Measurements from ENCODE around the gene GUCD1.
"Not testable (repeated sequence)": the region's sequence is repeated elsewhere in the genome, so short reads cannot be mapped to it uniquely, and the experiment has no call there.

GUCD1 gene

GRCh38 chr22:24530968-24531367, 24.0 kb downstream of the GUCD1 start:
- H3K36me3 ChIP-seq (ENCODE audit: control insufficient read depth in 2 of 2, insufficient read depth in 2 of 2, low read length in 2 of 2); H3K9ac ChIP-seq (ENCODE audit: low read depth in 1 of 2, low read length in 2 of 2); H3K4me3 ChIP-seq (ENCODE audit: low read length in 2 of 2); H3K9me3 ChIP-seq (ENCODE audit: control insufficient read depth in 2 of 2, low read length in 2 of 2); H3K4me1 ChIP-seq (ENCODE audit: control insufficient read depth in 2 of 2, insufficient read depth in 2 of 2, low read length in 2 of 2); H3K27me3 ChIP-seq (ENCODE audit: control insufficient read depth in 2 of 2, insufficient read depth in 2 of 2, low read length in 2 of 2); H3K27ac ChIP-seq (ENCODE audit: low read depth in 2 of 2, low read length in 2 of 2): not testable (repeated sequence)

DNA sequence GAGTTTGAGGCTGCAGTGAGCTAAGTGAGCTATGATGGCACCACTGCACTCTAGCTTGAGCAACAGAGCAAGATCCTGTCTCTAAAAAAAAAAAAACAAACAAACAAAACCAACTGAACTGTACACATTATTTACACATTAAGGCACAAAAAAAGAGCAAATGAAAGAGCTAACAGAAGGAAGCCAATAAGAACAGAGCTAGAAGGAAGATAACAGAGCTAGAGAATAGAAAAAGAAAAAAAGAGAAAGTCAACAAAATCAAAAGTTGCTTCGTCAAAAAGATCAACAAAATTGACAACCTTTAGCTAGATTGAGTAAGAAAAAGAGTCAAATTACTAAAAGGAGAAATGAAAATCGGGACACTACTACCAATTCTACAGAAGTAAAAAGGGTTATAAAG, 25.0 kb downstream of the GUCD1 start:
- Histone ChIP-seq H3K27ac (ENCODE audit: low read depth in 2 of 2, low read length in 2 of 2) (no peak overlapping the region), H3K4me1 (ENCODE audit: control insufficient read depth in 2 of 2, insufficient read depth in 2 of 2, low read length in 2 of 2) (peaks cover 0 to 6% of the 10 kb centered on the region in 2 donors), H3K4me3 (ENCODE audit: low read length in 2 of 2) (no peak overlapping the region), H3K9me3 (ENCODE audit: control insufficient read depth in 2 of 2, low read length in 2 of 2) (no peaks in the 10 kb centered on the region), H3K9ac (ENCODE audit: low read depth in 1 of 2, low read length in 2 of 2) (no peak overlapping the region), H3K36me3 (ENCODE audit: control insufficient read depth in 2 of 2, insufficient read depth in 2 of 2, low read length in 2 of 2) (no peaks in the 10 kb centered on the region), H3K27me3 (ENCODE audit: control insufficient read depth in 2 of 2, insufficient read depth in 2 of 2, low read length in 2 of 2) (no peaks in the 10 kb centered on the region)

GRCh38 chr22:24526191-24526590, 28.7 kb downstream of the GUCD1 start:
- Histone ChIP-seq H3K36me3 (ENCODE audit: control insufficient read depth in 2 of 2, insufficient read depth in 2 of 2, low read length in 2 of 2) (no peaks in the 10 kb centered on the region), H3K4me1 (ENCODE audit: control insufficient read depth in 2 of 2, insufficient read depth in 2 of 2, low read length in 2 of 2) (peaks cover 7 to 8% of the 10 kb centered on the region in 2 donors), H3K9ac (ENCODE audit: low read depth in 1 of 2, low read length in 2 of 2) (no peak overlapping the region), H3K9me3 (ENCODE audit: control insufficient read depth in 2 of 2, low read length in 2 of 2) (no peaks in the 10 kb centered on the region), H3K27me3 (ENCODE audit: control insufficient read depth in 2 of 2, insufficient read depth in 2 of 2, low read length in 2 of 2) (no peaks in the 10 kb centered on the region), H3K27ac (ENCODE audit: low read depth in 2 of 2, low read length in 2 of 2) (no peak overlapping the region), H3K4me3 (ENCODE audit: low read length in 2 of 2) (no peak overlapping the region)

DNA sequence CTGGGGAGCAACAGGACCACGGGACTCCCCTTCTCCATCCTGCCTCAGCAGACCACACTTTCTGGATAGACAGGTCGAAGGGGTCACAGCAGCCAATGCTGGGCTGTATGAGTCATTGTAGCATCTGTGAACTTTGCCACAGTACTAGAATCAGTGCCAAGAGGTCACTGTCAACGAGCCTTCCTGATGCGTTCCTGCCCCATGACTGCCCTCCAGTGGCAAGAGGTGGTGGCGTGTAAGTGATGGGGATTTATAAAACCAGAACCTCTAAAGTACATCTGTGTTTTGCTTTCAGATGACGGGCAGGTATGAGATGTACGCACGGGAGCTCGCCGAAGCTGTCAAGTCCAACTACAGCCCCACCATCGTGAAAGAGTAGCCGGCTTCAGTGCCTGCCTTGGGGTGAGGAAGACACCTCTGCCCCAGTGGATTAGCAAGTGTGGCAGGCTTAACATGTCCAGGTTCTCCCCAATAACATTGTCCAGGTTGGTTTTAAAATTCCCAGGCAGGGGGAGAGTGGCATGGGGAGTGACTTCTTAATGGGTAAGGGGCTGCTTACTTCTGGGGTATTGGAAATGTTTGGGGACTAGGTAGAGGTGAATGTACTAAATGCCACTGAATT, 29.4 kb downstream of the GUCD1 start:
- no peaks in the 10 kb centered on the region for H3K9me3 ChIP-seq (ENCODE audit: control insufficient read depth in 2 of 2, low read length in 2 of 2)
- H3K4me3 ChIP-seq (ENCODE audit: low read length in 2 of 2) = no peak overlapping the region
- no peaks in the 10 kb centered on the region for H3K36me3 ChIP-seq (ENCODE audit: control insufficient read depth in 2 of 2, insufficient read depth in 2 of 2, low read length in 2 of 2)
- peaks cover 7 to 8% of the 10 kb centered on the region in 2 donors for H3K4me1 ChIP-seq (ENCODE audit: control insufficient read depth in 2 of 2, insufficient read depth in 2 of 2, low read length in 2 of 2)
- H3K9ac ChIP-seq (ENCODE audit: low read depth in 1 of 2, low read length in 2 of 2) = no peak overlapping the region
- H3K27ac ChIP-seq (ENCODE audit: low read depth in 2 of 2, low read length in 2 of 2) = no peak overlapping the region
- H3K27me3 ChIP-seq (ENCODE audit: control insufficient read depth in 2 of 2, insufficient read depth in 2 of 2, low read length in 2 of 2) = no peaks in the 10 kb centered on the region

GRCh38 chr22:24523873-24524272, 31.1 kb downstream of the GUCD1 start:
- Histone ChIP-seq H3K27ac (ENCODE audit: low read depth in 2 of 2, low read length in 2 of 2) (no peak overlapping the region), H3K36me3 (ENCODE audit: control insufficient read depth in 2 of 2, insufficient read depth in 2 of 2, low read length in 2 of 2) (no peaks in the 10 kb centered on the region), H3K4me1 (ENCODE audit: control insufficient read depth in 2 of 2, insufficient read depth in 2 of 2, low read length in 2 of 2) (peaks cover 7 to 8% of the 10 kb centered on the region in 2 donors), H3K9ac (ENCODE audit: low read depth in 1 of 2, low read length in 2 of 2) (no peak overlapping the region), H3K27me3 (ENCODE audit: control insufficient read depth in 2 of 2, insufficient read depth in 2 of 2, low read length in 2 of 2) (peaks cover 0 to 2% of the 10 kb centered on the region in 2 donors), H3K4me3 (ENCODE audit: low read length in 2 of 2) (no peak overlapping the region), H3K9me3 (ENCODE audit: control insufficient read depth in 2 of 2, low read length in 2 of 2) (no peaks in the 10 kb centered on the region)

GRCh38 chr22:24521791-24522245, 33.1 kb downstream of the GUCD1 start:
- peak overlapping the region in 1 of 2 donors; percentile 41 for H3K9ac ChIP-seq (ENCODE audit: low read depth in 1 of 2, low read length in 2 of 2)
- H3K27ac ChIP-seq (ENCODE audit: low read depth in 2 of 2, low read length in 2 of 2) = no peak overlapping the region
- no peaks in the 10 kb centered on the region for H3K9me3 ChIP-seq (ENCODE audit: control insufficient read depth in 2 of 2, low read length in 2 of 2)
- H3K36me3 ChIP-seq (ENCODE audit: control insufficient read depth in 2 of 2, insufficient read depth in 2 of 2, low read length in 2 of 2) = no peaks in the 10 kb centered on the region
- H3K27me3 ChIP-seq (ENCODE audit: control insufficient read depth in 2 of 2, insufficient read depth in 2 of 2, low read length in 2 of 2) = peaks cover 0 to 2% of the 10 kb centered on the region in 2 donors
- peaks cover 7 to 8% of the 10 kb centered on the region in 2 donors for H3K4me1 ChIP-seq (ENCODE audit: control insufficient read depth in 2 of 2, insufficient read depth in 2 of 2, low read length in 2 of 2)
- no peak overlapping the region for H3K4me3 ChIP-seq (ENCODE audit: low read length in 2 of 2)

DNA sequence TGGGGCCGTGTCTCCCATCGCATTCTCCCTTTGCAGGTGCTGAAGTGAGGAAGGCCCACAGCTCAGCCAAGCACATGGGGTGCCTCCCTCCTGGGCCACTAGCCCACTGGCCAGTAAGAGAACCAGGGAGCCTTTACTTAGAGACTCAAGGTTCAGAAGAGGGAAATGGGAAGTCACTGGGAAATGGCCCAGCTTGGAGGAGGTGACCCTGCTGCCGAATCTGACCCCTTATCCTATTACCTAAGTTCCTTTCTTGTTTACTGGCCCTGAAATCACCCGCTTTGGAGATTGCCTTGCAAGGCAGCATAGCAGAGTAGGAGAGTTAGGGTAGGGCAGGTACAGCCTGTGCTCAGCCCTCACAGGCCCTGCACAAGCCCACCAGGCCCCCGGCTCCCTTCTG, 35.4 kb downstream of the GUCD1 start:
- peaks cover 13% of the 10 kb centered on the region in 2 donors for H3K4me1 ChIP-seq (ENCODE audit: control insufficient read depth in 2 of 2, insufficient read depth in 2 of 2, low read length in 2 of 2)
- H3K27ac ChIP-seq (ENCODE audit: low read depth in 2 of 2, low read length in 2 of 2) = no peak overlapping the region

DNA sequence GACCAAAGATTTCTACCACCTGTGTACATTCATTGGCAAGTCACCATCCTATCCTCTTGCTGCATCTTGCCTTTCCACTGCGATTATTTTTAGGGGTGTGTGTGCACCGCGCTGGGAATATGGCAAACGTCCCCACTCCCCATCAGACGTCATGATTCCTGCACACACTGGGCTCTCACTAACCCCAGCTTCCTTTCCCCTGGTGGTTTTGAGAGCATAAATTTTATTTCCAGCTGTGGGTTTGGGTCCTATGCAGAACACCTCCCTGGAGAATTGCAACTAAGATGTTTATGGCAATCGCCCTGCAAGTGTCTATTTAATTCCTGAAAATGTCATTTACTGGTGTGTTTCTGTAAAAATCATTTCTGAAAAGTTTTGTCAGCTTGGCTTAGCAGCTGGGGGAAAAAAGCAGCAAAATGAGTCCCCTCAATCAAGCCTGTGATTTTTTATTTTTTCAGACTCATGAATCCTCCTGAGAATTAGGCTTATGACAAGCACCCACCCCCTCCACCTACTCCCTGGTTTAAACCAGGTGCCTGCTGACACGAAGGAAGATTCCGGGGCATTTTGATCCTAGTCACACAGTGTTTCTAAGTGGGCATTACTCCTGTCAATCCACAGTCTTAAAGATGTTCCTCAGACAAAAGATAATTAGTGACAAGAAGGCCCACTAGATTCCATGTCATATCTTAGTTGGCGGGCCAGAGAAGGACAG, 36.0 kb downstream of the GUCD1 start:
- H3K4me3 ChIP-seq (ENCODE audit: low read length in 2 of 2) = no peak overlapping the region

More for the DNA sequence above, 35.4 kb downstream of the GUCD1 start:
- H3K4me3 ChIP-seq (ENCODE audit: low read length in 2 of 2) = no peak overlapping the region
- H3K9ac ChIP-seq (ENCODE audit: low read depth in 1 of 2, low read length in 2 of 2) = no peak overlapping the region
- peaks cover 0 to 2% of the 10 kb centered on the region in 2 donors for H3K27me3 ChIP-seq (ENCODE audit: control insufficient read depth in 2 of 2, insufficient read depth in 2 of 2, low read length in 2 of 2)
- no peaks in the 10 kb centered on the region for H3K9me3 ChIP-seq (ENCODE audit: control insufficient read depth in 2 of 2, low read length in 2 of 2)
- H3K36me3 ChIP-seq (ENCODE audit: control insufficient read depth in 2 of 2, insufficient read depth in 2 of 2, low read length in 2 of 2) = no peaks in the 10 kb centered on the region

GRCh38 chr22:24518228-24518627, 36.7 kb downstream of the GUCD1 start:
- Histone ChIP-seq H3K4me3 (ENCODE audit: low read length in 2 of 2) (no peak overlapping the region), H3K27ac (ENCODE audit: low read depth in 2 of 2, low read length in 2 of 2) (no peak overlapping the region), H3K9me3 (ENCODE audit: control insufficient read depth in 2 of 2, low read length in 2 of 2) (no peaks in the 10 kb centered on the region), H3K4me1 (ENCODE audit: control insufficient read depth in 2 of 2, insufficient read depth in 2 of 2, low read length in 2 of 2) (peaks cover 15 to 21% of the 10 kb centered on the region in 2 donors), H3K9ac (ENCODE audit: low read depth in 1 of 2, low read length in 2 of 2) (no peak overlapping the region), H3K27me3 (ENCODE audit: control insufficient read depth in 2 of 2, insufficient read depth in 2 of 2, low read length in 2 of 2) (peaks cover 0 to 2% of the 10 kb centered on the region in 2 donors), H3K36me3 (ENCODE audit: control insufficient read depth in 2 of 2, insufficient read depth in 2 of 2, low read length in 2 of 2) (no peaks in the 10 kb centered on the region)

More for the DNA sequence above, 36.0 kb downstream of the GUCD1 start:
- Histone ChIP-seq H3K27ac (ENCODE audit: low read depth in 2 of 2, low read length in 2 of 2) (no peak overlapping the region), H3K9ac (ENCODE audit: low read depth in 1 of 2, low read length in 2 of 2) (no peak overlapping the region), H3K27me3 (ENCODE audit: control insufficient read depth in 2 of 2, insufficient read depth in 2 of 2, low read length in 2 of 2) (peaks cover 0 to 2% of the 10 kb centered on the region in 2 donors), H3K4me1 (ENCODE audit: control insufficient read depth in 2 of 2, insufficient read depth in 2 of 2, low read length in 2 of 2) (peaks cover 15 to 19% of the 10 kb centered on the region in 2 donors), H3K9me3 (ENCODE audit: control insufficient read depth in 2 of 2, low read length in 2 of 2) (no peaks in the 10 kb centered on the region), H3K36me3 (ENCODE audit: control insufficient read depth in 2 of 2, insufficient read depth in 2 of 2, low read length in 2 of 2) (no peaks in the 10 kb centered on the region)

DNA sequence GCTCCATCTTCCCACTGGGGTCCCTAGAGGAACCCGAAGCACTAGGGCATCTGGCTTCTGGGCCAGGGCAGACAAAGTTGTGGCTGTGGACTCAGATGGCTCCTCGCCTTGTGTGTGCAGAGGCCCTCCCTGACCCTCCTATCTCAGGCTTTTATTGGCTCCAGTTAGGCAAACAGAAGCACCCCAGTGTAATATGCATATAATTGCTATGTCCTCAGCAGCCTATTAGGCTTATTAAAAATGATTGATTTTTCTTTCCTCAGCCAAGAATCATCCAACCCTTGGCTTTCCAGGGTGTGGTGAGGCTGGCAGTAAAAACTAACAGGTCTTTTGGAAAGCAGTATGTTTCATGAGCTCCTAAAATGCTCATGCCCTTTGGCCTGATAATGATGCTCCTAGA, 37.5 kb downstream of the GUCD1 start:
- Histone ChIP-seq H3K27ac (ENCODE audit: low read depth in 2 of 2, low read length in 2 of 2) (no peak overlapping the region), H3K27me3 (ENCODE audit: control insufficient read depth in 2 of 2, insufficient read depth in 2 of 2, low read length in 2 of 2) (peaks cover 0 to 2% of the 10 kb centered on the region in 2 donors), H3K9me3 (ENCODE audit: control insufficient read depth in 2 of 2, low read length in 2 of 2) (no peaks in the 10 kb centered on the region), H3K36me3 (ENCODE audit: control insufficient read depth in 2 of 2, insufficient read depth in 2 of 2, low read length in 2 of 2) (no peaks in the 10 kb centered on the region), H3K9ac (ENCODE audit: low read depth in 1 of 2, low read length in 2 of 2) (no peak overlapping the region), H3K4me1 (ENCODE audit: control insufficient read depth in 2 of 2, insufficient read depth in 2 of 2, low read length in 2 of 2) (peaks cover 15 to 21% of the 10 kb centered on the region in 2 donors), H3K4me3 (ENCODE audit: low read length in 2 of 2) (no peak overlapping the region)

All from mucosa of rectum (tissue), 2 donors.